GM18858 (cell line): Measurements from ENCODE around the gene GOLT1A.

Source experiments
- ATAC-seq: cut with Tn5 transposase; IDR thresholded peaks from one replicate; pipeline ENCODE4 v1.9.1; 2021; ENCODE audit not compliant: unreplicated experiment

Gene GOLT1A

DNA sequence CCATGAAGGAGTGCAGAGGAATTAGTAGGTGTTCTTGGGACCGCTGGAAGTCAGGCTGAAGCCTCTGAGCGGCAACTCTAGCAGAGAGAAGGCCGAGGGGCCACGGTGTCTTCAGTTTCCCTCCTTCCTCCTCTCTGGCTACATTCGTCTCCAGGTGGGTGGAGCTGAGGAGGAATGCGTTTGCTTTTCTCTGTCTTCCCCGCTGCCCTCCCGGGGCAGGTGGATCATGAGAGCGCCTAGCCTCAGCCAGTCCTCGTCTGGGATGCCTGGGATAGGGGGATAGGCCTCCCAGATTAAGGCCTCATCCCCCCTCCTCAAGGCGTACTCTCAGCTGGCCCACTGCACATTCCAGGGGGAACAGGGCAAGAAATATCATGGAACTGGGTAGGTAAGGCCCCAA is 7.5 kb upstream of the GOLT1A start:
- no peak for ATAC-seq

DNA sequence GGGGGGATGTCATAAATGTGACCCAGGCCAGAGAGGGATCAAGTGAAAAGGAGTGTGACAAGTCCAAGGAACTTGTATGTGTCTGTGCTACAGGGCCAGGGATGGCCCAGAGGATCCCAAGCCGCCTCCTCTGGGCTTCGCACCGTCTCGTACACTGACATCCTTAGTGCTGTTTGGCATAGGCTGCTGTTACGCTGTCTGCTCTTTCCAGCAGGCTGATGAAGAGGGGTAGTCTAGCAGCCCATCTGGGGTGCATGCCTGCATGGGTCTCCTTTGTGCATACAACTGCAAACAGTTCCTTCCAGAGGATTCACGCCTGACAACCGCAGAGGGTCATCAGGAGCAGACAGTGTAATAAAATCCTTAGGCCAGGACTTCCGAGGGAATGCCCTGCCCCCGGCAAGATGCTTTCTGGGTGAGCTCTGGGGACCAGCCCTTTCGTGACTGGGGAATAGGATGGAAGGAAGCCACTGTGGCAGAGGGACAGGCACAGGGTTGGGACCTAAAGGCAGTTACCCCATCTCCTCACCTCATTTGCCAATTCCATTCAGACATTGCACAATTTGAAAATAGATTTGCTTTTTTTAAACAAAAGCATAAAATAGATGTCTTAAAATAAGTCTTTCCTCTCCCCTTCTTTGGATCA is 6.3 kb upstream of the GOLT1A start:
- ATAC-seq: no peak

DNA sequence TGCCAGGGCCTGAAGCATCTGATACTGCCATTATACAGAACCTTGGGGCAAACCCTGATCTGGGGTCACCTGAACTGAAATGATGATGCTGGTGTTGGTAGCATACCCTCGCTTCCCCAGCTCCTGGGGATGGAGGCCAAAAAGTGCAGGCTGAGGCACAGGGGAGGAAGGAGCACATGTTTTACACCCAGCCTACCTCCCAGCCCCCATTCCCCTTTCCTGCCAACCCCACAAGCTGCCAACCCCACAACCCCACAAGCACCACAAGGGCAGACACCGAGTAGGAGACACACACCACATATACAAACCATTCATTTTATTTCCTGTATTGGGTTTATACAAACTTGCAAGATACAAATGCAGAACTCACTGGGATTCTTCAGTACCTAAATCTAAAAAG is 4.8 kb upstream of the GOLT1A start:
- ATAC-seq: no peak

DNA sequence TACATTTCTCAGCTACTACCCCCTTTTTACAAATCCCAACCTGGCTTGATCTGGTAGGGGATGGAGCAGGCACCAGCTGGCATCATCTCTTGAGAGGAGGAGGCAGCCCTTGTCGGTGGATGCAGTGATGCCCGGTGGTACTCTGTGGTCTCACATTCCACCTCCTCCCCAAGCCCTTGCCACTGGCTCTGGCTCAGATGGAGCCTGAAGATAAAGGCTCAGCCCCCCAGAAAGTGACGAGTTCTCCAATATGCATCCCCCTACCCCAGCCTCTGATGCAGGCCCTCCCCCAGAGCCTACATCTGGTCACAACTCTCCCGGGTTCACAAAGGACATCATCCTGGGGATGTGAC is 3.8 kb upstream of the GOLT1A start:
- ATAC-seq: no peak

DNA sequence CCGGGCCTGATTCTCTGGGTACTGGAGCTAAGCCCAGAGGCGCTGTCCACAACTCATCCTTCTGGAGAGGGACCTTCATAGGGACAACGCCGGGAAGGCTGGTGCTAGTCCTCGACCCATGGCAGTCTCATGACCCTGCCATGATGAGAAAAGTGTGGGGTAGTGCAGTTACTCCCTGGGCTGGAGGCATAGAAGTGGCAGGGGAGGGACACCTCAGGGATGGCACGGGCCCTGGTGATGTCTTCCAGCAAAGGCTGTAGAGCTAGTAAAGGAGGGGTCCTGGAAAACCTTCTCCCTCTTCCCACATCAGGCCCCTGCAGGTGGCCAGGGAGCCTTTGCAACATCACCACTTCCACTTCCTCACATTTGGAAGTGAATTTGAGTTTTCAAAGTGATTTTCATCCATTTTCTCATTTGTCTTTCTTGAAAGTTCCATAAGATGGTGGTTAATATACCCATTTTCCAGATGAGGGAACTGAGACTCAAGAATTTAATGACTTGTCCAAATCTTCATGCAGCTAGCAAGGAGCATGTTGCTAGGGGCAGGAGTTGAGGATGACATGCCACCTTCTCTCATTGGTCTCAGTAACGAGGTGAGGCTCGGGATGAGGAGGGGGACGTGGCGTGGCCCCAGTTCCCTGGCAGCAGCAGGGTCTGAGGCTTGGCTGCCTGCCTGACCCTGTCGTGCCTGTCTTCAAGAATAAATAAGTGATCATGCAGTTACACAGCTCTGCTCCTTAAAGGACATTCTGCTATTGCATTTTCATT is 3.3 kb upstream of the GOLT1A start:
- no peak for ATAC-seq

DNA sequence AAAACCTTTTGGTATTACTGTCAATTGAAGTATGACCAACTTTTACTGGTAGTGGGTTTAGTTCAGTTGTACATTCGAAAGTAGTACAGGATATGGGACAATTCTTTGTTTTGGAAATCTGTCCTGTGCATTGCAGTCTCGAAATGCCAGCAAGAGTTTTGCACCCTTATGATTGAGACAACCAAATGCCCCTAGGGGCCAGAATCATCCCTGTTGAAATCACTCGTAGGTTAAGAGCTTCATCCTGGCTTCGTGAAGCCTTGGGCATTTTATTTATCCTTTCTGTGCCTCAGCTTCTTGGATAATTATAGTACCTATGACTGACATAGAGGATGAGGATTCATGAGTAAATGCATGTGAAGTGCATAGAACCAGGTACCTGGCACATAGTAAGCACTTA is 2.4 kb upstream of the GOLT1A start:
- no peak for ATAC-seq

DNA sequence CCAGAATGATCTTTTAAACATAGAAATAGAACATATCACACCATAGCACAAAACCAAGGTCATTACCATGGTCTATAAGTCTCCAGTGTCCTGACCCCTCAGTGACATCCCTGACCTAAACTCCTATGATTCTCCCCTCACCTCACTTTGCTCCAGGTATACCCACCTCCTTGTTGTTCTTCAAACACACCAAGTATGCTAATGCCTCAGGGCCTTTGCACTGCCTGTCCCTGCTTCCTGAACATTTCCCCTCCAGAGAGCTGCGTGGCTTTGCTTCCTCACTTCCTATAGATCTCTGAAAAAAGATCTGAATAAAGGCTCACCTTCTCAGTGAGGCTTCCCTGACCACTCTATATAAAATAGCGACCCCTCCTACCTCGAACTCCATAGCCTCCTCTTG is 1.1 kb downstream of the GOLT1A start:
- no peak for ATAC-seq

DNA sequence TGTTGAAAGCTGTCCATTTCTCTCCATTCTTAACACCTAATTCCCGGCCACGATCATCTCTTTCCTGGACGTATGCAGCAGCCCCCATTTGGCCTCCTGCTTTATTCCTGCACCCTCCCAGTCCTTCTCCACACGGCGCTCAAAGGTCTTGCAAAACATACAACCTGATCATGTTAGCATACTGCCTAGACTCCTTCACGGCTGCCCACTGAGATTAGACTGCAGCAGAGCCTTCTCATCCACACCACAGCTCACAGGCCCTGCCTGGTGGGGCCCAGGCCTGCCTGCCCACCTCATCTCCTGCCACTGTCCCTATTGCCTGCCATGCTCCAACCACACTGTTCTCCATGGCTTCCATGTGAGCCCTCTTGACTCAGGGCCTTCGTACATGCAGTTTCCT is 2.7 kb downstream of the GOLT1A start:
- ATAC-seq: no peak

DNA sequence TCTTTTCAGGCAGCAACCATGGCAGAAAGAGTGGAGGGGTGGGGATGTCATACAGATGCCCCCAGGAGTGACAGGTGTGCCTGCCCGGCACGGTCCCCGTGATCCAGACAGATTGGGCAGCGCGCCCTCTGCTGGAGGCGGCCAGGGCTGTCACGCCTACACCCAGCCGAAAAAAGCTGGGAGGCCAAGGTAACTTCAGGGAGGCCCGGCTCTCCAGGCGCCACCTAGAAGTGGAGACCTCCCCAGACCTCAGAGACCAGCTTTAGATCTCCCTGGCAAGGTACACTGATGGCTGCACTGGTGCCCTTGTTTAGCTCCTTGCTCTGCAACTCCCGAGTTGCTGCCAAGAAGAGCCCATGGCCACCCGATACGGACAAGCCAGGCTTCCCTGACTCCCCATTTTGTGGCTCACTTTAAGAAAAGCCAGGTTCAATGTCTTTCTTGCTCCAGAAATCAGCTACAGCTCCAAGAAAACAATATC is 6.6 kb downstream of the GOLT1A start:
- no peak for ATAC-seq

DNA sequence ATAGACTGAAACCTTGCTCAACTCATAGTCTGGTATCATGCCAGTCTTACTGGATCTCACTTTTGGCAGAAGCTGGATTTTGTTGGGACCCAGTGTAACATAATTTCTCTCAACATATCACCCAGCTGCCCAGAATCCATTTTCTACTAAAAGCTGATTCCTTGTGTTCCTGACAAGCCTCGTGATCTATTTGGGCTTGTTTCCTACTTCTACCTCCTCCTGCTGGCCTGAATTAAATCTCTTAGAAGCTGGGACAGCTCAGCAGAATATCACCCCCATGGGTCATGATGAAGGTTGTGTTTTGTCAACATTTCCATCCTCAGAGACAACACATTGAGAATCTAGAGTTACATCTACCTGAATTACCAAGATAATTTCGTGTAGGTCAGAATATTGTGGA is 7.7 kb downstream of the GOLT1A start:
- no peak for ATAC-seq

DNA sequence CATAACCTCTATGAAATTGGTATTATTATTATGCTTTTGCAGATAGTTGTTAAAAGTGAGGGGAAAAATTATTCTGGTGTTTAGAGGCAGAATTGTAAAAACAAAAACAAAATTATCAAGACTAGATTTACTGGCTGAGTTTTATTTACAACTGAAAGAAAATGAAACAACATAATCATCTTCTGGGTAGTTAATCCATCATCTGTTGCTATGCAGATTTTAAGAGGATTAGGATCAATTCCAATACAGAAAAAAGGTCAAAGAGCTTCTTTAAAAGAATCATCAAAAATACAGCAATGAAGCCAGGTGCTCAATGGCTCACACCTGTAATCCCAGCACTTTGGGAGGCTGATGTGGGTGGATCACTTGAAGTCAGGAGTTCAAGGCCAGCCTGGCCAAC is 8.3 kb downstream of the GOLT1A start:
- no peak for ATAC-seq

DNA sequence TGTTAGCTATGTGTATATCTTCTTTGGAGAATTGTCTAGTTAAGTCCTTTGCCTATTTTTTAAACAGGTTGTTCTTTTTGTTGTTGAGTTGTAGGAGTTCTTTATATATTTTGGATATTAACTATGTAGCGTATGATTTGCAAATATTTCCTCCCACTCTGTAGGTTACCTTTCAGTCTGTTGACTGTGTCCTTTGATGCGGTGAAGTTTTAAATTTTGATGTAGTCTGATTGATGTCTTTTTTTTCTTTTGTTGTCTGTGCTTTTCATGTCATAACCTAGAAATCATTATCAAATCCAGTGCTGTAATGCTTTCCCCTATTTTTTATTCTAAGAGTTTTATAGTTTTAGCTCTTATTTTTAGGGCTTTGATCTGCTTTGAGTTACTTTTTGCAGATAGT is 8.8 kb downstream of the GOLT1A start:
- ATAC-seq: no peak

DNA sequence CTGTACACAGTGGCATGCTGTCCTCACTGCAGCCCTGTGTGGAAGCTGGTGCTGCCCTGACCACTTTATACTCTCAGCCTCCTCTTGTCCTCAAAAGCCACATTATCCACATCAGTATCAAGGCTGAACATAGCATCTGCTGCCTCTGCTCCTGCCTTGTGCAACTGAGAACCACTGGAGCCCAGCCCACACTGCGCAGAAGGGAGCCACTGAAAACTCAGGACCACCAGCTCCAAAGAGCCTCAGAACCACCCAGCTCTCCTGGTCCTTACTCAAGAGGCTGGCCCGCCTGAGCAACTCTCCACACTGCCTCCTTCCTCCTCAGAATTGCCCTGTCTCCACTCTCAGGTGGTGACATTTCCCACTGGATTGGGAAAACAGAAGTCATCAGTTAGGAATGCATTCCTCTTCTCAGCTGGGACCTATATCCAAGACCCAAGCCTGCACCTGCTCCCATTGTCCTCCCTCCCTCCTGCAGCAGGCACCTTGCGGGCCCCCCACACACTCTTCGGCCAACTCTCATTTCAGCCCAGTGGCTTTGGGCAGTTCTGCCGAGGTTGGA is 10.5 kb downstream of the GOLT1A start:
- no peak for ATAC-seq

DNA sequence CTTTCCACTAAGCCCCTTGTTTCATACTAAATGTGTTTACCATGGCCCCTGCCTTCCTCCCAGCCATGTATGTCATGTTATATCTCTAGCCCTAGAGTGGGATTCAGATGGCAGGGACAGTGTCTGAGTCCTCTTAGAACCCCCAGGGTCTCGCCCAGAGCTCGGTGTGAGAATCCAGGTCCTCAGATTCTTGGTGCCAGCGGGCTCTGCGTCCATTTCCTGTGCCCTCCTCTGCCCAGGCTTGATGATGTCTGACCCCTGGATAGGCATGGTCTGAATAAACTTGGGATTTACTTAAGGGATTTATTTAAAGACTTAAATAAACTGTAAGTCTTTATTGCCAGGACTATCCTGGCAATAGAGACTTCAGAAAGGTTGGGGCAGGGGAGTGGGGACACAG is 11.3 kb downstream of the GOLT1A start:
- no peak for ATAC-seq

DNA sequence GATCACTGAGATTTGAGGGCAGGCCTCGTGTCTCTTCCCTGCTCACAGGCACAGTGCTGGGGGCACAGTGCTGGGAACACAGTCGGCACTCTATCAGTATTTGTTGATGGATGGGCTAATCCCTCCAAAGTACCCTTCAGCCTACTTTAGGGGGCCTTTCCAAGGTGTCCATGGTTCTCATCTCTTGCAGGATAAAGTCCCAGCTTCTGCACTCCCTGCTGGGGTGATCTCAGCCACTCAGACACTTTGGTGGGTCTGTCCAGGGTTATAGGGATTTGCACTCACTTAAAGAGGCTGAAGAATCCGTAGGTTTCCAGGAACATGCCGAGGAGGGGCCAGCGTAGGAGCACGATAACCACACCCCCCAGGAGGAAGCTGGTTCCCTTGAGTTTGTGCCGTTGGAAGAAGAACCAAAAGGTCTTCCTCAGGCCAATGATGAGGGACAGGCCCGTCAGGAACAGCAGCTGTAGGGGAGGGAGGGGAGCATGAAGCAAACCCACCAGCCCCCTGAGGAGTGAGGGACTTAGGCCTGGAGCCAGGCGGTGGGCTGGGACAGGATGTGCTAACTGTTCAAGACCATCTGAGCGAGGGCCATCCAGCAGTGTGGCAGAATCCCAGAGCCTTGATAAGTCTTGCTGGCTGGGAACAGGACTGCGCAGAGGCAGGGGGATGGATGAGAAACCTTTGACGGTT is 12.3 kb downstream of the GOLT1A start:
- ATAC-seq: no peak

DNA sequence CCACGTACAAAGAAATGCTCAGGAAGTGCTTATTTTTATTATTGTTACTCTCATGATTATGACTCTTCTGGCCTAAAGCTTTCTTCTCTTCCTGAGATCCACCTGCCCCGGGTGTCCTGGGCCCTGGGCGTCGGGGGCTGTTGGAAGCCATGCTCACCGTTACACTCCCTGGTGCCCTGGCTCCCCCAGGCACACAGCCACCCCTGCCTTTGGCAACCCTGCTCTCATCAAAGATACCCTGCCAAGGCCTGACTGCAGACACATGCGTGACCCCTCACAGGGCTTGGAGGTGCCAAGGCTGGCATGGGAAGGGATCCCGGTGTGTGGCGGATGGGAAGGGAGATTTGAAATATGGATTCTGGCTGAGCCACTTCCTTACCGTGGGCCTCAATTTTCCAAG is 14.2 kb downstream of the GOLT1A start:
- ATAC-seq: no peak

DNA sequence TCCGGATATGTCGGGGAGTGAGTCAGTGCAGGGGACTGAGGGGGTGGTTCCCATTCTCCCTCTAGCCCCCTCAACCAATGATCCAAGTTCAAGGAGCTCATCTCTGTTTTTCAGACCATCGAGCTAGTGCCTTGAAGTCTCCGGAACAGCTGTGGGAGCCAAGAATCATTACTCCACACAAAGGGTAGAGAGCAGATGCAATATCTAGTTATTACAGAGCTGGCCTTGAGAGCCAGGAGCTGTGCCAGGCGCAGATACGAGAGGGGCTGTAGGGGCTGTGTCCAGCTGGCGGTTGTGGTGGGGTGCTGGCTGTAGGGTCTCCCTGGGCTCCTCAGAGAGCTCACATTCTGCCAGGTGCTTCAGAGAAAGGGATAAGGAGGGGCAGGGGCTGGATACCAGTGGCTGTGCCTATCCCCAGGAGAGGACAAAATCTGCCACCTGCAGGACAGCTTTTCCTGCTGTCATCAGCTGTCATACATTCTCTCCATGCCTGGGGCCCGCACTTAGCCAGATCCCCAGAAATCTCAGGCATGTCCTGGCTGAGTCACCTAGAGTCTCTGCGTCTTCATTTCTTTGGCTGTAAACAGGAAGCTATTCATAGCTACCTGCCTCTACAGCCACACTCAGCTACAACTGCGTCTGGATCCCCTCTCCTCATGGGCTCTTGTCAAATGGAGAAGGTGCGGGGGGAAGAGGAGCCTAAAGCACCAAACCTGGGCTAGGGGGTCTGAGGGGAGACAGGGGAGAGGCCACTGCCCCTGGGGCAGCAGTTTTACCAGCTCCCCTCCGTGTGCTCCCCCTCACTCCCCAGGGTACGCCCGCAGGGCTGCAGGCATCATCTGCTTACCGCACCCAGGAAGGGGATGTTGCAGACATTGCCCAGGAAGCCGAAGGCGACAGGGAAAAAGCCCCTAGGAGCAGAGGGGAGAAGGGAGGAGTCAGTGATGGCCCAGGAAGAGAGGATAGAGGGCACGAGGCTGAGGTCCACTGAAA is 15.1 kb downstream of the GOLT1A start:
- no peak for ATAC-seq

DNA sequence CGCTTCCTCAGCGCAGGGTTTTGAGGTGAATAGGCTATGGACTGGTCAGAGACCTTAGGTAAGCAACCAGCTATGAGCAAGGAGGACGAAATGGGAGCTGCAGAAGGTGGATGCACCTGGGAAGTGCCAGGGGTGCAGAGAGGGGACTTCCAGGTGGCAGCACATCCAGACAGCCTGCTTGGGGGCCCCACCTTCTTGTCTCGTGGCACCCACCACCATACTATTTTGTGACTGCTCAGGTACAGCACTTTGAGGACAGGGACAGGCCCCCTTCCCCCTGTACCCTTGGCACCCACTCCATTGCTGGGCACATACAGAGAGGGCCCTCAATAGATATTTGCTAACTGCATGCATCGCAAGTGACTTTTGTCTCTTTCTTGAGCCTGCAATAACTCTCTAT is 16.7 kb downstream of the GOLT1A start:
- ATAC-seq: no peak

DNA sequence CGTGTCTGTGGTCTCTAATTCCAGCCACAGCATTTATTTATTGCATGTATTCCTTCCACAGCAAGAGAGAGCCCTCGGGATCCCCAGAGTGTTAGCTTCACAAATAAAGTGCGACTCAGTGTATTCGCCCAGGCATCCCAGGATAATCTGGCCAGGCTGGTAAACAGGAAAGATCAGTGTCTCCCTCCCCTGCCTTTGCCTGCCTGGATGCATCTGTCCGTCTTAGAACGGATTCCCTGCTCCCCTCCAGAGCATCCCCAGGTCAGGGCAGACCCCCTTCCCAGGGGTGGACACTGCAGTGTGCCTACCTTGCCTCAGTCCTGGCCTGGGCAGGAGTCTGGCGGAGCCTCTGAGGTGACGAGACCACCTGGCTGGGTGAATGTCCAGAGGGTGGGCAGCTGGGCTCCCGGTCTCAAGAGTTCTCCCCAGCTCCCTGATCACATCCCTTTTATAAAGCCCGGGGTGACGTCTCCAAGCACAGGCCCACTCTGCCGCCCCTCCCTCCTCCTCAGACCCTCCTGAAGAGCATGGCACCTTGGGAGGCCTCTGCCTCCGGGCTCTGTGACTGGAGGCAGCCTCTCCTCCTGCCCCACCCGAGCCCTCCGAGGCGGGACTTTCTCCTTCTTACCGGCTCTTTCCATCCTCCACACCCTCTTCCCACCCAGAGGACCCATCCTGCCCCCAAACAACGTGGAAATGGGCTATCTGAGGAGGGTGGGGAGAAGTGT is 17.6 kb downstream of the GOLT1A start, which contains the start of gene KISS1:
Gene KISS1 (minus strand): TSS at position 424 of the 728 bp plus-strand sequence. CDS start 3,615 bp downstream, outside the sequence.
- no peak for ATAC-seq

DNA sequence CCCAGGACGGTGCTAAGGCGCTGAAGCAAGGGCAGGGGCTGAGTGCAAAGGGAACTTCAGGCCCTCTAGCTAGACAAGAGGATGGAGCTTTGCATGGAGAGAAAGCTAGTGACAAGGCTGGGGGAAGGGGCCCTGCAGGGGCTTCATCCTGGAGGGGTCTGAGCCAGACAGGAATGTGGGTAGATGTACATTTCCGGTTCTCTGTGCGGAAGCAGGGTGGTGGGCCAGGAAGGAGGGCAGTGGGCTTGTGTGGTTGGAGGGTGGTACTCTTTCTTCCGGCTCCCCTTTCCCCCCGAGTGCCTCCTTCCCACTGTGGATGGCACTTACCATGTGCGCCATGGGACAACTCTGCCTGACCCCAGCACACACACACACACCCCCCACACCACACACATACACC is 19.0 kb downstream of the GOLT1A start:
- no peak for ATAC-seq
